Measurements from ENCODE around the gene TMEM108. TPM values are rescaled to one million over a fixed set of nuclear protein-coding genes. Genes with fewer than 3 reads are reported as not detected.

Gene TMEM108
- total RNA-seq, 1 experiment from 2014 or later: 1.0 TPM

GRCh38 chr3:133354721-133355120 is 316.5 kb downstream of the TMEM108 start:
- no peak for DNase-seq (ENCODE audit: low spot score)

DNA sequence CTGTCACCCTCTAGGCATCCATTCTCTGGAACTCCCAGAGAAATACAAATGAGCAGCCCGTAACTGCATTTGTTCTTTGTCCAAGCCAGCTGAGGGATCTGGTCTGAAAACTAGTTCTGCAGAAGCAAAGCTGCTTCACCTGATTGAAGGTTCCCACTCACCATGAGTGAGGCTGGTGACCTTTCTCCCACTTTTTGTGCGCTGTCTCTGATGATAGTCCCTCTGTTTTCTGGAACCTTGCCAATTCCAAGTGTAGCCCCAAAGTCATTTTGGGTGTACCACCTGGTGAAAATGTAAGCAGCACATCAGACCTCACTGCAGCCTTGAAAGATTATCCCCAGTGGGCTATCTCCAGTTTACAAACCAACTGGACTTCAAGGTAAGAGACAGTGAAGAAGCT is 322.3 kb downstream of the TMEM108 start:
- DNase-seq (ENCODE audit: low spot score): no peak

GRCh38 chr3:133361011-133361410 is 322.8 kb downstream of the TMEM108 start:
- no peak for DNase-seq (ENCODE audit: low spot score)

- no peak for DNase-seq (ENCODE audit: low spot score)
These were observed 323.2 kb downstream of the TMEM108 start for GRCh38 chr3:133361435-133361834.

GRCh38 chr3:133362539-133362938 is 324.3 kb downstream of the TMEM108 start:
- no peak for DNase-seq (ENCODE audit: low spot score)

- DNase-seq (ENCODE audit: low spot score): no peak
These were observed 326.5 kb downstream of the TMEM108 start for GRCh38 chr3:133364704-133365103.

GRCh38 chr3:133366921-133367320 is 328.7 kb downstream of the TMEM108 start:
- no peak for DNase-seq (ENCODE audit: low spot score)

DNA sequence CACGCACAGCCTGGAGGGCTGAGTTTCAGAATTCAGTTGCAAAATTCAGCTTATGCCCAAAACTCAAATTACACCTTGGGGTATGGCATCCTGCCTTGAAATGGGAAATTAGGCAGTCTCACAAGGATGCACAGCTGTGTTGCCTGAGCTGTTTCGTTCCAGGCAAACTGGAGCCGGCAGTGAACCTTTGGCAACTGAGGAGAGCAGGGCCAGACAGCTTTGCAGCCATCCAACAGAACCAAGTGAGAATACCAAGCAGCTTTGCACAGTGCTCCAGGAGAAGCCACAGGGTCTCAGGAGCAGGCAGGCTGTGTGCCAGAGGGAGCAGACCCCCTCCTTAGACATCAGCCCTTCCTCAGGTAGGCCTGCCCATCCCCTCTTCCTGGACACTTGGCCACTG is 329.2 kb downstream of the TMEM108 start:
- no peak for DNase-seq (ENCODE audit: low spot score)

DNA sequence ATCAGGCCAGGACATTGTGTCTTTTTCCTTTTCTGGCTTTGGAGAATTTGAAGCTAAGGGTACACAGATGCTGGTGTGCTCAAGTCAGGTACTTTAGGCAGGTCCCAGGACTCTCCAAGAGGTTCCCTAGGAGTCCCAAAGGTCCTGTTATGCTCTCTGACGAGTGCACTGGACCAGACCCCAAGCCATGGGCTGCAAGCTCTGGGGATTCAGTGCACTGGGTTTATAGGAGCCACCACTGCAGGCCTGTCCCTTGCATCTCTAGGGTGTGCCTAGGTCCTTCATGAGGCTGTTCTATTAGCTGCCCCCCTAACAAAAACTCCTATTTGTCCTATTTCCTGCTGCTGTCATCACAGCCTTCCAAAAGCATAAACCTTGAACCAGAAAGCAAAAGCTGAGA is 329.8 kb downstream of the TMEM108 start:
- no peak for DNase-seq (ENCODE audit: low spot score)

DNA sequence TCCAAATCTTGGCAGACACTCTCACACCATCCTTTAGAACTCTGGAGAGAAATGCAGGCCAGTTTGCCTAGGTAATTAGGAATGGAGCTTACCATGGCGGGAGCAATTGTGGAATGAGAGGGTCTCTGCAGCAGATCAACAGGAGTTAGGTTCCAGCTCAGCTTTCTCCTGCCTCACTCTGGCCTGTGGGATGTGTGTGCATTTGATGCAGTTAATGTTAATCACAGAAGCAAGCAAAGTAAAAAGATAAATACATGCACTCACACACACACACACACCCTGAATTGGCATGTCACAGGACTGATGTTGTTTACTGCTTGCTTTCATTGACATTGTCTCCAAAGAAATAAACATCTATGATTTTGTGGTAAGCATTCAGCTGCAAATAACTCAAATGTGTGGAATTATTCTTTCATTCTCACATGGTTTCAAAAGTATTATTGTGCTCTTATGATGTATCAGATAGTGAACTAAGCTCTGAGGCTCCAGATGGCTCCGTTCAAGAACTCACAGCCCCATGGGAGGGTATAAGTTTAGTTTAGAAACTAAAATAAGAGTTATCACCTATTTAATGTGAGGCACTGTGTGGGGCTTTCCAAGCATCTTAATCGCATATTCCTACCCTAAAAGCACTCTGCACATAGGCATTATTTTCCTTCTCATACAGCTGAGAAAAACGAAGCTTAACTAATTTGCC is 330.3 kb downstream of the TMEM108 start:
- DNase-seq (ENCODE audit: low spot score): no peak

- DNase-seq (ENCODE audit: low spot score): no peak
These were observed 330.9 kb downstream of the TMEM108 start for GRCh38 chr3:133369068-133369440.

DNA sequence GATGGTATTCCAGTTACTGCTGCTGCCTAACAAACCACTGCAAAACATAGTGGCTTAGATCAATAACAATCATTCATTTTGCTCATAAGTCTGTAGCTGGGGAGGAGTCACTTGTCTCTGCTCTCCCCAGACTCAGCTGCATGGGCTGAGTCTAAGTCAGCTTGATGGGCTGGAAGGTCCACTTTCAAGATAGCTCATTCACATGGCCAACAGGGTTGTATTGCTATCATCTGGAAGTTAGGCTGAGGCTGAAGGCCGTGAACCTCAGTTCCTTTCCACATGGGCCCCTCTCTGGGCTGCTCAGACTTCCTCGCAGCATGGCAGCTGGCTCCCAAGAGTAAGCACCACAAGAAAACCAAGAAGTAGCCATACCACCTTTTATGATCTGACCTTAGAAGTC is 333.0 kb downstream of the TMEM108 start:
- no peak for DNase-seq (ENCODE audit: low spot score)

GRCh38 chr3:133371676-133372075 is 333.5 kb downstream of the TMEM108 start:
- DNase-seq (ENCODE audit: low spot score): no peak

GRCh38 chr3:133374708-133375402 is 336.7 kb downstream of the TMEM108 start:
- no peak for DNase-seq (ENCODE audit: low spot score)

- DNase-seq (ENCODE audit: low spot score): no peak
These were observed 337.2 kb downstream of the TMEM108 start for GRCh38 chr3:133375403-133375745.

- no peak for DNase-seq (ENCODE audit: low spot score)
These were observed 338.6 kb downstream of the TMEM108 start for GRCh38 chr3:133376810-133377209.

DNA sequence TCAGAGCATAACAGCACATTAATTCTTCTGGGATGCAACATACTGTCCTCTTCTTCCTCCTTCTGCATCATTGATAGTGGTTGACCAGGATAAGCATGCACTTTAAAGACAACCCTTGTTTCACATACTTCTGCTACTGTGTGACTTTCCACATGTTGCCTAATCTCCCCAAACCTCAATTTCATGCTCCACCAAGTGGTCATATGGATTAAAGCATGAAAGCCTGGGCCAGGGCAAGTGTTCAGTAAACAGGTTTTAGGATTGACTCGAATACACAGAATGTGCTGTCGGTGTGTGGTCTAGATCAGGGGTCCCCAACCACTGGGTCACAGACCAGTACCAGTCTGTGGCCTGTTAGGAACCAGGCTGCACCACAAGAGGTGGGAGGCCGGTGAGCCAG is 339.2 kb downstream of the TMEM108 start:
- peak; percentile 50 for DNase-seq (ENCODE audit: low spot score)

DNA sequence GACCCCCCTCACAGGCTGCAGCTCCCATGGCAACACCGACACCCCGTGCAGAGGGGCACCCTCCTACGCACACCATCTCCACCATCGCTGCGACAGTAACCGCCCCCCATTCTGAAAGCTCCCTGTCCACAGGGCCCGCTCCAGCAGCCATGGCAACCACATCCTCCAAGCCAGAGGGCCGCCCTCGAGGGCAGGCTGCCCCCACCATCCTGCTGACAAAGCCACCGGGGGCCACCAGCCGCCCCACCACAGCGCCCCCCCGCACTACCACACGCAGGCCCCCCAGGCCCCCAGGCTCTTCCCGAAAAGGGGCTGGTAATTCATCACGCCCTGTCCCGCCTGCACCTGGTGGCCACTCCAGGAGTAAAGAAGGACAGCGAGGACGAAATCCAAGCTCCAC is 341.7 kb downstream of the TMEM108 start:
- DNase-seq (ENCODE audit: low spot score): no peak

- DNase-seq (ENCODE audit: low spot score): no peak
These were observed 342.5 kb downstream of the TMEM108 start for GRCh38 chr3:133380481-133381225.

GRCh38 chr3:133381346-133382109 is 343.3 kb downstream of the TMEM108 start:
- DNase-seq (ENCODE audit: low spot score): no peak

DNA sequence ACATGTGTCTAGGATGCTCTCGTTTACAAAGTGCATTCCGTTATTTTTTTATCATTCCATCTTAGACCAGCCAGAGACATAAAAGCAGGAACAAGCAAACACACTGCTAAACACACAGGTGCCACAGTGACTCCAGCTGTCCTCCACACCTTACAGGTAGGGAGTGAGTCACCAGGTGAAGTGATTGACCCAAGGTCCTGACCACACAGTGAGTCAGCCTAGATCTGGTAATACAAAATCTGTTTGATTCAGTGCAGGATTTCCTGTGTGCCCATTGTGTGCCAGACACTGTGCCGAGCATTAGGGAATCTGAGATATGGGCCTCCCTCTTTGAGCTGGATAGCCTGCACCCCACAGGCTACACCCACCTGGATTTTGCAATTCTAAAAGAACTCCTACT is 345.0 kb downstream of the TMEM108 start:
- no peak for DNase-seq (ENCODE audit: low spot score)

DNA sequence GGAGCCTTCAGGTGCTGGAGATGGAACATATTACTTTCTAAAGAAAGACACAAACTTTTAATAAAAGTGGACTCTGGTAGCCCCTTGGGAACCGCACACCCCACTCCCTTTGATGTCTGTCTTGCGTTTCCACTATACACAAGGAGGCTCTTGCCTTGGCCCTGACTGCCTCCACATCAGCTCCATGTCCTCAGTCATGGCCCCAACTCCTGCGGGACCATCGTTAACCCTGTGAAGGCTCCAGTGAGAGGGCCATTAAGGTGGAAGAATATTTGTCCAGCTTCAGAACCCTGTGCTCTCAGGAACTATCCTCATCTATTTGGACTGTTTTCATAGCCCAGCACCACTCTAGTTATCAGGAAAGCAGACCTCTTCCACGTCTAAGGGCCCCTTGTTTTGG is 345.6 kb downstream of the TMEM108 start:
- DNase-seq (ENCODE audit: low spot score): no peak

All from H4 (cell line).